Measurements from ENCODE around the gene TTC39A.

TTC39A gene

DNA sequence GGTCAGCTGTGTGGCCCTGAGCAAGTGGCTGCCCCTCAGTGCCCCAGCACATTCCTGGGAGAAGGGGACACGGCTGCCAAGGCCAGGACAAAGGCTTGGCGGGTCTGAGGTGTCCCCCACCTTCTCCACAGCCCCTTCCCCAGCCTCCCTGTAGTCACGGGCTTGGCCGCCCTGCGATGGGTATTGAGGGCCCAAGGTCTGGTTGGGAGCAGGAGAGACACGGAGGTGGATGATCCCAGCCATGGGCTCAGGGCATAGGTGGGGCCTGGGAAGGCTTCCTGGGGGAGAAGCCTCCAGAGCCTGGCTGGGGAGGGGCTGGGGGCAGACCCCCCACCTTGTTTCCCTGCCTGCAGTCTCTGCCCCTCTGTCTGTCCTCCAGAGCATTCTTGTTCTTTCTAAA, 27.0 kb downstream of the TTC39A start:
- Histone ChIP-seq H3K9me3 (ENCODE audit: control insufficient read depth, insufficient read depth, low read length) (no peaks in the 10 kb centered on the region), H3K4me1 (ENCODE audit: control insufficient read depth, insufficient read depth, low read length) (no peaks in the 10 kb centered on the region), H3K36me3 (ENCODE audit: control insufficient read depth, insufficient read depth, low read length) (no peaks in the 10 kb centered on the region), H3K9ac (ENCODE audit: low read depth, low read length) (no peak overlapping the region), H3K4me3 (ENCODE audit: low read depth, low read length) (no peak overlapping the region), H3K27me3 (ENCODE audit: control insufficient read depth, insufficient read depth, low read length) (no peaks in the 10 kb centered on the region), H3K27ac (ENCODE audit: low read depth, low read length) (no peak overlapping the region)

DNA sequence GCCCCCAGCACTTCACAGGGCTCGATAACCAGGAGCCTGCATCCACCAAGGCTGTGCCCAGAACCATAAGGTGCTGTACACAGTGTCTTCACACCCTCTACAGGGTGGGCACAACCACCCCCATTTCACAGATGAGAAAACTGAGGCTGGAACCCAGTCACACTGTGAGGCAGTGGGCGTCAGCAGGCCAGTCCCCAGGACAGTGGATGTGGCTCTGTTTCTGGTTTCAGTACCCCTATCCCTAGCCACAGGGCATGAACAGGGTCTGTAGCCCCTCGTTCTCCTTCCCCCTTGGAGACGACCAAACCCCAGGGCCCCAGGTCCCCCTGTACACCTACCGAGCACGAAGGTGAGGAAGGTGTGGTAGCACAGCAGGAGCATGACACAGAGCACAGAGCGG, 27.6 kb downstream of the TTC39A start:
- H3K9me3 ChIP-seq (ENCODE audit: control insufficient read depth, insufficient read depth, low read length), result no peaks in the 10 kb centered on the region
- H3K4me1 ChIP-seq (ENCODE audit: control insufficient read depth, insufficient read depth, low read length), result no peaks in the 10 kb centered on the region
- H3K9ac ChIP-seq (ENCODE audit: low read depth, low read length), result no peak overlapping the region
- no peaks in the 10 kb centered on the region for H3K27me3 ChIP-seq (ENCODE audit: control insufficient read depth, insufficient read depth, low read length)
- H3K36me3 ChIP-seq (ENCODE audit: control insufficient read depth, insufficient read depth, low read length), result no peaks in the 10 kb centered on the region
- no peak overlapping the region for H3K27ac ChIP-seq (ENCODE audit: low read depth, low read length)
- no peak overlapping the region for H3K4me3 ChIP-seq (ENCODE audit: low read depth, low read length)

DNA sequence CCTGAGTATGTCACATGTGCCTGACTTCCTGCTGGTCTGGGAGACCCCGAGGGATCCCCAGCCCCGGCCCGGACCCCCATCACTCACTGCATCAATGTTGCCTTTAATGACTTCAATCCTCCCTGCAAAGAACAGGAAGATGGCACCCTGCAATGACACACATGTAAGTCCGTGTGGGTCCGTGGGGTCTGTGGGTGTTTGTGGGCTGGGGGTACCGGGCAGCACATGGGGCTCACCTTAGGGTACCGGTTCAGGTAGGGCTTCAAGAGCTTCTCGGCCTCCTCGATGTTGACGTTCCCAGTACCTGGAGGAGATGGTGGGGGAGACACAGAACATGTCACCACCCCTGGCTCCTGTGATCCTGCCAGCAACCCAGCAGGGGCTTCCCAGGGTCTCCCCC, 28.1 kb downstream of the TTC39A start:
- Histone ChIP-seq H3K9ac (ENCODE audit: low read depth, low read length) (no peak overlapping the region), H3K9me3 (ENCODE audit: control insufficient read depth, insufficient read depth, low read length) (no peaks in the 10 kb centered on the region), H3K36me3 (ENCODE audit: control insufficient read depth, insufficient read depth, low read length) (no peaks in the 10 kb centered on the region), H3K27ac (ENCODE audit: low read depth, low read length) (no peak overlapping the region), H3K4me3 (ENCODE audit: low read depth, low read length) (no peak overlapping the region), H3K27me3 (ENCODE audit: control insufficient read depth, insufficient read depth, low read length) (no peaks in the 10 kb centered on the region), H3K4me1 (ENCODE audit: control insufficient read depth, insufficient read depth, low read length) (no peaks in the 10 kb centered on the region)

DNA sequence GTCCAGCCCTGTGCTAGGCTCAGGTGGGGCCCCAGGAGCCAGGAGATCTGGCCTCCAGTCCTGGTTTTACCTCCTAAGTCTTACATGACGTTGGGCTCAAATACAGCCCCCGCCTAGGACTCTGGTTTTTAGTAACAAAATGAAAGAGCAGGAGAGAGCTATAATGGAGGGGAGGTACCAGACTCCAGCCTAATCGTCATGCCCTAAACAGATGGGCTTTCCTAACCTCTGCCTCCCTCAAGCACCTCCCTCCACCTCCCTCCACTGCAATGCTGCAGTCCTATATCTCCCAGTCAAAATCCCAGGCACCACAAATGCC, 28.6 kb downstream of the TTC39A start:
- Histone ChIP-seq H3K36me3 (ENCODE audit: control insufficient read depth, insufficient read depth, low read length) (no peaks in the 10 kb centered on the region), H3K4me1 (ENCODE audit: control insufficient read depth, insufficient read depth, low read length) (no peaks in the 10 kb centered on the region), H3K27me3 (ENCODE audit: control insufficient read depth, insufficient read depth, low read length) (no peaks in the 10 kb centered on the region), H3K27ac (ENCODE audit: low read depth, low read length) (no peak overlapping the region), H3K9me3 (ENCODE audit: control insufficient read depth, insufficient read depth, low read length) (no peaks in the 10 kb centered on the region), H3K9ac (ENCODE audit: low read depth, low read length) (no peak overlapping the region), H3K4me3 (ENCODE audit: low read depth, low read length) (no peak overlapping the region)

DNA sequence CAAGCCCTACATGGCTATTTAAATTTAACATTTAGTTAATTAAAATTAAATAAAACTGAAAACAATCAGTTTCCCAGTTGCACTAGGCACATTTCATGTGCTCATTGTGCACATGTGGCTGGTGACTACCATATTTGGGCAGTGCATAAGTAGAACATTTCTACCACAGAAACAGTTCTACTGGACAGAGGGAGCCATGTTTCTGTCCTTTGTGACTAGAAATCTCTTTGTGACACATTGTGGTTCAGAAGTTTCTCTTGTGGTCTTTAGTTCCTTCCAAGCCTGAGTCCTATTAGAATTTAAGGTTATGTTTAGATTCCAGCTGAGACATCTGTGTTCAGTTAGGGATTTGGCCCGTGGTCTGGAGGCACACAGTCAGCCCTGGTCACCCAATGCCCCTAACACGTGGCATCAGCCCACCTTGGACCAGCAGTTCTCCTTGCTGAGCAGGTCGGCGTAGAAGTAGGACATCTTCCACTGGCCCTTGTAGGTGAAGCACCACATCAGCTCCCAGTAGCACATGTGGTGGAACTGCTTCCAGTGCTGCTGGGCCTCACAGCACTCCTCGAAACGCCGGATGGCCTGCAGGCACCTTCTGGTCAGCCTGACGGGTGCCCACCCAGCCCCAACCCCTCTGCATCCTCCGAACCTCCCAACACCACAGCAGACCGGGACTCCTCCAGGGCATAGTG, 29.1 kb downstream of the TTC39A start:
- Histone ChIP-seq H3K27me3 (ENCODE audit: control insufficient read depth, insufficient read depth, low read length) (no peaks in the 10 kb centered on the region), H3K9ac (ENCODE audit: low read depth, low read length) (no peak overlapping the region), H3K36me3 (ENCODE audit: control insufficient read depth, insufficient read depth, low read length) (no peaks in the 10 kb centered on the region), H3K4me1 (ENCODE audit: control insufficient read depth, insufficient read depth, low read length) (peaks cover 4% of the 10 kb centered on the region; the same call in 1 of the 2 replicates), H3K9me3 (ENCODE audit: control insufficient read depth, insufficient read depth, low read length) (no peaks in the 10 kb centered on the region), H3K27ac (ENCODE audit: low read depth, low read length) (no peak overlapping the region), H3K4me3 (ENCODE audit: low read depth, low read length) (no peak overlapping the region)

DNA sequence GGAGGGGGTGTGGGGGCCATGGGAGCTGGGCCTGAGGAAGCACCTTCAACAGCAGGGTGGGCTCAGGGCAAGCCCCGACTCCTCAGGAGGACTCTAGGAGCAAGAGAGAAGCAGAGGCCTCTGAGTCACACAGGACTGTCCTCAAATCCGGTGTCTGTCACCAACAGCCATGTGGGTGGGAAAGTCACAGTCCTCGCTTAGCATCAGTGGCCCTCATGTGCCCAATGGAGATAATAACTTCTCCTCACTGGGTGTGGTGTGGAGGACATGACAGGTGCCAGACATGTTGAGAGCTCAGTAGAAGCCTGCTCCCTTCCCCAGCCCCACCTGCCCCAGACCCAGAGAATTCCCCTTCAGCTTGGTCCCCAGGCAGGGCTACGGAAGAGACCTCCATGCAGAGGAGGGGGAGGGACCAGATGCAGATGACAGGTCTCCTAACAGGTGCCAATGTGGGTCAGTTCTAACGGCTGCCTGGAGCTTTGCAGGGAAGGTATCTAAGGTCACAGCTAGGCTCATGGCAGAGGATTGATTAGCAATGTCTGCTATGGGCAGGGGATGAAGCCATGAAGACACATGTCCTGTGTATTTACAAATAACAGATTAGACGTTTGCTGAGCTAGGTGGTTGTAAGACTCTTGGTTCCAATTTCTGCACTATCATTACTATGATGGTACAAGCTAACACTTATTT, 30.2 kb downstream of the TTC39A start:
- H3K9ac ChIP-seq (ENCODE audit: low read depth, low read length), result no peak overlapping the region
- peaks cover 4% of the 10 kb centered on the region; the same call in 1 of the 2 replicates for H3K4me1 ChIP-seq (ENCODE audit: control insufficient read depth, insufficient read depth, low read length)
- no peak overlapping the region for H3K27ac ChIP-seq (ENCODE audit: low read depth, low read length)
- H3K9me3 ChIP-seq (ENCODE audit: control insufficient read depth, insufficient read depth, low read length), result no peaks in the 10 kb centered on the region
- no peak overlapping the region for H3K4me3 ChIP-seq (ENCODE audit: low read depth, low read length)
- H3K36me3 ChIP-seq (ENCODE audit: control insufficient read depth, insufficient read depth, low read length), result no peaks in the 10 kb centered on the region
- no peaks in the 10 kb centered on the region for H3K27me3 ChIP-seq (ENCODE audit: control insufficient read depth, insufficient read depth, low read length)

DNA sequence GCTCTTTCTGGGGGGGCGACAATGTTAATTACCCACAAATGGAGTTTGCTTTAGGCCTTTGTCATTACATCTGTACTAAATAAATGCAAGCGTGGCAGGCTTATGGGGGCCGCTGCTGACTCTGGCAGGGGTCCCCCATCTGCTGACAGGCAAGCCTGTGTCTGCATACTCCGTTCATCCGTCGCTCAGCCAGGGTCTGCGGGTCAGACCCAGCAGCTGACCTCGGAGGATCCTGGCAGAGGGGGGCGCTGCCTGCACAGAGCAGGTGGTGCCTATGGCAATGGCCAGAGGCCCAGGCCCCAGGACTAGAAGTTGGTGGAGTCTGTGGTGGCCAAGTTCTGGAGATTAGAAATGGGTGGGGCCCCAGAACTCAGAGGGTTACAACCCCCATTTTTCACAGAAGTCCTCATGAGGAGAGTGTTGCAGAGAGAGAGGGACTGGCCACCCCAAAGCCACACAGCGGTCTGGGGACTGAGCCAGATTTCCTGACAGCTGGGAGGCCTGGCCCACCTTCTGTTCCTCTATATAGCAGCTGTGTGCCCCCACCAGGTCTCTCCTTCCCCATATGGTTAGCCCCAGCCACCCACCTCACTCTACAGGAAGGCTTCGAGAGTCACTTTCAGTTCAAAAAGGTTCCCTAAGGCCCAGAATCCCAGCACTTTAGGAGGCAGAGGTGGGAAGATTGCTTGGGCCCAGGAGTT, 31.0 kb downstream of the TTC39A start:
- no peak overlapping the region for H3K4me3 ChIP-seq (ENCODE audit: low read depth, low read length)
- no peaks in the 10 kb centered on the region for H3K36me3 ChIP-seq (ENCODE audit: control insufficient read depth, insufficient read depth, low read length)
- H3K9ac ChIP-seq (ENCODE audit: low read depth, low read length), result no peak overlapping the region
- H3K27me3 ChIP-seq (ENCODE audit: control insufficient read depth, insufficient read depth, low read length), result no peaks in the 10 kb centered on the region
- H3K27ac ChIP-seq (ENCODE audit: low read depth, low read length), result no peak overlapping the region
- H3K9me3 ChIP-seq (ENCODE audit: control insufficient read depth, insufficient read depth, low read length), result no peaks in the 10 kb centered on the region
- H3K4me1 ChIP-seq (ENCODE audit: control insufficient read depth, insufficient read depth, low read length), result peaks cover 4% of the 10 kb centered on the region; the same call in 1 of the 2 replicates

DNA sequence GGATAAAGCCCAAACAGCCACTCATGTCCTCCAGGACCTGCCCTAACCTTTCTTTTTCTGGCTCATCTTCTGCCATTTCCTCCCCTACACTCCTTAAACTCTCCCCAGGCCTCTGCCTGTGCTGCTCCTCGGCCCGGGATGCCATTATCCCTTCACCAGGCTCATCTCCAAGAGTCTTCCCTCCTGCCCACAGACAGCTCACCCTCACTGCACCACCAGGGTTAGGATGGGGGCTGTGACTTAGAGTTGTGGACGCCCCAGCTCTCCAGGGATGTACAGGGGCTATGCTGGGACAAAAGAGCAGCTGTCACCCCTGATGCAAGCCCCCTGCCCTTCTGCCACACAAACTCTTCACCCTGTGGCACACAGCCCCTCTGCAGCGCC, 32.0 kb downstream of the TTC39A start:
- Histone ChIP-seq H3K9ac (ENCODE audit: low read depth, low read length) (no peak overlapping the region), H3K27ac (ENCODE audit: low read depth, low read length) (no peak overlapping the region)

DNA sequence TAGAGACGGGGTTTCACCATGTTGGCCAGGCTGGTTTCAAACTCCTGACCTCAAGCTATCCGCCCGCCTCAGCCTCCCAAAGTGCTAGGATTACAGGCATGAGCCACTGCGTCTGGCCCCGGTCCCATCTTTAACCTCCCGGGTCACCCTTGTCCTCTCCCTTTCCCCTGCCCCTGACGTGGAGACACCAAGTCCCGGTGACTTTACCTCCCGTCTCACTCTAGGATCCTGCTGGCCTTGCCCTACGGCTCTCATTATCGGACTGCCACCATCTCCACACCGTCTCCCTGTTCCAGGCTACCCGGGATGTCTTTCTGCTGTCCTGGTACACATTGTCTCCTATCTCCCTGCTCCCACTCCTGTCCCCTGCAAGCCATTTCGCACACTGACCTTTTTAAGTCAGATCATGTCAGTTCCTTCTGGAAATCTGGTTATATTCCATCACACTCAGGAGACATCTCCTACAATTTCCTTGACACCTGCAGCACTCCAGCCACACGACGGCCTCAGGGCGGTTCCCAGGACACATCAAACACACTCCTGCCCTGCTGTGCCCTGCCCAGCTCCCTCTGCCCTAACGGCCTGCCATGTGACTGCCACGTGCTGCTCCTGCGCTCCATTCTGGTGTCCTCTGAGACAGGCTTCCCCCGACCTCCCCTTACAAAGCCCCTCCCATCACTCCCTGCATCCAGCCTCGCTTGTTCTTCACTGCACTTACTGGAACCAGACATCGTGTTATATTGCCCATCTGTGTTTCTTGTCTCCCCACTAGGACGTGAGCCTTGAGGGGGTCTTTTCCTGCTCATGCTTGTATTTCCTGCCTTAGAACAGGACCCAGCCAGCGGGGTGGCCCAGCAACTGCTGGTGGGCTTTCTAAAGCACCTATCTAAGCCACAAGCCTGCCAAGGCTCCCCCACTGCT, 32.7 kb downstream of the TTC39A start:
- Histone ChIP-seq H3K4me3 (ENCODE audit: low read depth, low read length) (no peak overlapping the region), H3K36me3 (ENCODE audit: control insufficient read depth, insufficient read depth, low read length) (no peaks in the 10 kb centered on the region), H3K4me1 (ENCODE audit: control insufficient read depth, insufficient read depth, low read length) (peaks cover 4% of the 10 kb centered on the region; the same call in 1 of the 2 replicates), H3K27me3 (ENCODE audit: control insufficient read depth, insufficient read depth, low read length) (no peaks in the 10 kb centered on the region), H3K9ac (ENCODE audit: low read depth, low read length) (no peak overlapping the region), H3K9me3 (ENCODE audit: control insufficient read depth, insufficient read depth, low read length) (no peaks in the 10 kb centered on the region), H3K27ac (ENCODE audit: low read depth, low read length) (no peak overlapping the region)

More for the DNA sequence above, 32.0 kb downstream of the TTC39A start:
- H3K9me3 ChIP-seq (ENCODE audit: control insufficient read depth, insufficient read depth, low read length), result no peaks in the 10 kb centered on the region
- peaks cover 4% of the 10 kb centered on the region; the same call in 1 of the 2 replicates for H3K4me1 ChIP-seq (ENCODE audit: control insufficient read depth, insufficient read depth, low read length)
- H3K27me3 ChIP-seq (ENCODE audit: control insufficient read depth, insufficient read depth, low read length), result no peaks in the 10 kb centered on the region
- no peaks in the 10 kb centered on the region for H3K36me3 ChIP-seq (ENCODE audit: control insufficient read depth, insufficient read depth, low read length)
- no peak overlapping the region for H3K4me3 ChIP-seq (ENCODE audit: low read depth, low read length)

DNA sequence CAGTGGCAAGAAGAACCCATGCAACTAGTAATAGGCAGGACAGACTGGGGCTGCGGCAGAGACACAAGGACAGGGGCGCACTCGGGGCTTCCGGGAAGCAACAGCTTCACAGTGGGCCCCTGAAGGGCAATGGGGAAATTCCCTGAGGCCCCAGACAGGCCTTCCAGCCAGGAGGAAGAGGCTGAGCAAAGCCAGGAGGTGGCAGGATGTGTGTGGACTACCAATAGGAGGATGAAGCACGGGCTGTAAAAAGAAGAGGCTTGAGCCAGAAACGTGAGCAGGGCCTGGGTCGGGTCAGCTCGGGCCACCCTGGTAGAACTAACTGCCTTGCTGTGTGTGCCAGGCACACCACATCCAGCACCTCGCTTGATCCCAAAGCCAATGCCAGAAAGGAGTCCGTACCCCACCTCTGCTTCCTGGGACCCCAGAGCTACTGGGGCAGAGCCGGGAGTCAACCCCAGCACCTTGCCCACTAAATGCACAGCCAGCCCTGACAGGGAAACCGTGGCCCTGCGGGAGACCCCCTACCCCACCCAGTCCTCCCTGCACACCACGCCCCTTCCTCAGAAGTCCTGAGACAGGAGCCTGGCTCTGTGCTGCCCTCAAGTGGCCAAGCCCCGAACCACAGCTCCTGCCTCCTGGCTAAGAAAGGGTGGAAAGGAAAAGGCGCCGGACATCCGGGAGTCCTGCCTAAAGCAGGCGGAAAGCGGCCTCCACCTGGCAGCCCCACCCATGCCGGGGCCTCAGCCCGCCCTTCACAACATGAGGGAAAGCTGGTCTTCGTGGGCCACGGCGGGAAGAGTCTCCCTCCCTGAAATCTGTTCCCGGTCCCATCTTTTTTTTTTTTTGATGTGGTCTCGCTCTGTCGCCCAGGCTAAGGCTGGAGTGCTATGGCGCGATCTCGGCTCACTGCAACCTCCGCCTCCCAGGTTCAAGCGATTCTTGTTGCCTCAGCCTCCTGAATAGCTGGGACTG, 33.7 kb downstream of the TTC39A start:
- H3K9me3 ChIP-seq (ENCODE audit: control insufficient read depth, insufficient read depth, low read length), result no peaks in the 10 kb centered on the region
- H3K4me1 ChIP-seq (ENCODE audit: control insufficient read depth, insufficient read depth, low read length), result peaks cover 4% of the 10 kb centered on the region; the same call in 1 of the 2 replicates
- no peak overlapping the region for H3K4me3 ChIP-seq (ENCODE audit: low read depth, low read length)
- no peaks in the 10 kb centered on the region for H3K27me3 ChIP-seq (ENCODE audit: control insufficient read depth, insufficient read depth, low read length)
- H3K27ac ChIP-seq (ENCODE audit: low read depth, low read length), result no peak overlapping the region
- H3K36me3 ChIP-seq (ENCODE audit: control insufficient read depth, insufficient read depth, low read length), result no peaks in the 10 kb centered on the region
- H3K9ac ChIP-seq (ENCODE audit: low read depth, low read length), result no peak overlapping the region

All from HUES48 (cell line).